ENCODE data around the gene CTSD.

CTSD gene

DNA sequence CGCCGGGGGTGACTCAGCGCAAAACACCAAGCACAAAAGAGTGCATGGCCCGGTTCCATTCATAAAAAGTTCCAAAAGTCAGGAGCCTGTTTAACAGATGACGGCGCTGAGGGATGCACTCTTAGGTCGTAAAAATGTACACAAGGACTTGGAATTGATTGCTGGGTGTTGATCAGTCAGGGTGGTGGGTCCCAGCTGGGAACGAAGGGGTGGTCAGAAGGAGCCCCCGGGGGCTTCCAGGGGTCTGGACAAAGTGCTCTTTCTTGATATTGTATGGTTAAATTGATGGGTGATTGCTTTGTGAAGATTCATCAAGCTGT, 34.1 kb downstream of the CTSD start:
- DNase-seq (ENCODE audit: low read depth in 2 of 2) = no peak

DNA sequence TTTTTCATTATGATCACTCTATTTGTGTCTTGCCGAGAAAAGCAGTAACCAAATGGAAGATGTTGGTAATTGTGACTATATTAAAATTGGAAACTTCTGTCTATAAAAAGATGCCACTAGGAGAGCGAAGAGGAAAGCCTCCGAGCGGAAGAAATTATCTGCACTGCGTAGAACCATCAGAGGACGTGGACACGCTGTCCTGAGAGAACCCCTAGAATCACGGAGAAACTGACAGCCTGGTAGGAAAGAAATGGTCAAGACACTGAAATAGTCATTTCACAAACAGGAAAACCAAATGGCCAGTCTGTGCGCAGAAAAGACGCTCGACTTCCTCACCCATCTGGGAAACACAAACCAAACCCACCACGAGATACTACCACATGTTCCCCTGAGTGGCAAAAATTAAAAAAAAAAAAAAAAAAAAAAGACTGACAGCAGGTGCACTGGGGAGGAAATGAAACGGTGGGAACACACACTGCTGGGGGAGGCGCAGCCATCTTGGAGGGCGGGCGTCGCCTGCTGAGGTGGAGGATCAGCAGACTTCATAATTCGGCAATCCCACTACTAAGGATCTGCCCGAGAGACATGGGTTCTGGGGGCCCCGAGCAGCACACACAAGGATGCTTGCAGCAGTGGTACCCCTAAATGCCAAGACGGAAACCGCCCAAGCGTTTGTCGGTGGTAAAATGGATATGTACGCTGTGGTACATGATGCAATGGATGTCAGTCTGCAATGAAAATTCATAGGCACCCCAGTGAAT, 34.6 kb downstream of the CTSD start:
- no peak for DNase-seq (ENCODE audit: low read depth in 2 of 2)

DNA sequence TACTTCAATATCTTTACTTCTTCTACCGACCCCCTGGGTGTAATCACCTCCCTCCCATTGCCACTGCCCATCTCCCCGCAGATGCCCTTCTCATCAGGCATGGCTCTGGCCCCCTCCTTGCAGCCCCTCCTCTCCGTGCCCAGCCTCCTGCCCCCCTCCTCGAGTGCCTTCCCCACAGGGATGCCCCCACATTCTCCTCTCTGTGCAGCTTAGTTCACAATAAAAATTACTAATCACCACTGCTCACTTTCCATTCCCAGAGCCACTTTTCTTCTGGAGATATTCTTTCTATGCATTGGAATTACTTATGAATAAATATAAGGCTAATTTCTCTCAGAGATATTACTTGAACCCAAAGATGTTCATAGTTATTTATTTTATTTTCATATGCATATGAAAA, 35.4 kb downstream of the CTSD start:
- no peak for DNase-seq (ENCODE audit: low read depth in 2 of 2)

GRCh38 chr11:1727861-1728260, 35.9 kb downstream of the CTSD start:
- no peak for DNase-seq (ENCODE audit: low read depth in 2 of 2)

DNA sequence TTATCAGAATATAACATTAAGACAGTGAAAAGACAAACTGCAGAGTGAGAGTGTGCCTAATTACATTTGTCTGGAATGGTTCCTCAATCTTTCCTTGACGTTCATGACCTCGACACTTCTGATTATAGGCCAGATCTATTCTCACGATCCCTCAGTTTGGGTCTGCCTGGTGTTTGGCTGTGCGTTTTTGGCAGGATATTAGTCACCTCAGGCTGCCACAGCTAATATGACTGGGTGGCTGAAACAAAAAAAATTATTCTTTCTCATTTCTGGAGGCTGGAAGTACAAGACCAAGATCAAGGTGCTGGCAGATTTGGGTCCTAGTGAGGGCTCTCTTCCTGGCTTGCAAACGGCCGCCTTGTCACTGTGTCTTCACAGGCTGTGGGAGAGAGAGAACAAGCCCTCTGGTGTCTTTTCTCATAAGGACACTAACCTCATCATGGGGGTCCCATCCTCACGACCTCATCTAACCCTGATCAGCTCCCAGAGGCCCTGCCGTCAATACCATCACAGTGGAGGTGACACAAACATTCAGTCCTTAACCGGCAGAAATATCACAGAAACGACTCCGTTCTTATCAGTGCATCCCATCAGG, 36.5 kb downstream of the CTSD start:
- DNase-seq (ENCODE audit: low read depth in 2 of 2) = no peak

DNA sequence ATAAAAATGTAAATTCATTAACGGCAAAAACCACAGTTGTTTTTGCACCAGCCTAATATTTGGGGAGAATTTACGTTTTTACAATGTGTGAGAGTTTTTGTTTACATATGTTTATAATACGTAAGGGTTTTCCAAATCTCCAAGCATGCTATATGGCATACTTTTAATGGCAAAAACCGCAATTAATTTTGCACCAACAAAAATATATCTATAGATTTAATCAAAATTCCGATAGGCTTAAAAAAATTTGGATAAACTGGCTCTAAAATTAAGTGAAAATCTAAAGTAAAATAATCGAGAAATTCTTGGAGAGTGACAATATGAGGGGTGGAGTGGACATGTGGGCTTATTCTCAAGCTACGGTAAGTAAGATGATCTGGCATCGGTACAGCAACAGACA, 43.9 kb downstream of the CTSD start:
- DNase-seq (ENCODE audit: low read depth in 2 of 2) = no peak

DNA sequence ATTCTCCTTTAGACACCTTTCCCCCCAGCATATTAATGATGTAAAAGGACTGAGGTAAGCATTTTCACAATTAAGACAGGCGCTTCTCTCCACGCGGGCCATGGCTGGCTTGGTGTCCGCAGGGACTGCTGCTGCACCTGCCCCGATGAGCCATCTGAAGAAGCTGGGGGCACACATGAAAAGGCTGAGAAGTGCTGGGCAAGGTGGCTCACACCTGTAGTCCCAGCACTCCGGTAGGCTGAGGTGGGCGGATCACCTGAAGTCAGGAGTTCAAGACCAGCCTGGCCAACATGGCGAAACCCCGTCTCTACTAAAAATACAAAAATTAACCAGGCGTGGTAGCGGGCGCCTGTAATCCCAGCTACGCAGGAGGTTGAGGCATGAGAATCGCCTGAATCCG, 45.4 kb downstream of the CTSD start:
- no peak for DNase-seq (ENCODE audit: low read depth in 2 of 2)

DNA sequence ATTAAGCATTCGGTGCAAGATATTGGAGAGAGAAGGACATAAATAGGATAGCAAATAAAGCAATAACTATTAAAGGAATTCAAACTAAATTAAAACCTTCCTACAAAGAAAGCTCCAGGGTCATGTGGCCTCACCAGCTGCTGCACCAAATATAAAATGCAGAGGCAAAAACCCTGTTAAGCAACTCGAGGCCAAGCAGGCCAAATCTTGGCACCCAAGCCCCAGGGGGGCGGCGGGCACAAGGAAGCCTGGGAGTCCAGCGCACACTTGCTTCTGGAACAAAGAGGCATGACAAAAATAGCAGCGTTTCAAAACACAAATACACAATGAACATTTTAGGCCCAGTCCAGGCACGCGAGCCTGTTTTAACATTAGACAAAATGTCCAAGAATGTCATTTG, 46.0 kb downstream of the CTSD start:
- no peak for DNase-seq (ENCODE audit: low read depth in 2 of 2)

DNA sequence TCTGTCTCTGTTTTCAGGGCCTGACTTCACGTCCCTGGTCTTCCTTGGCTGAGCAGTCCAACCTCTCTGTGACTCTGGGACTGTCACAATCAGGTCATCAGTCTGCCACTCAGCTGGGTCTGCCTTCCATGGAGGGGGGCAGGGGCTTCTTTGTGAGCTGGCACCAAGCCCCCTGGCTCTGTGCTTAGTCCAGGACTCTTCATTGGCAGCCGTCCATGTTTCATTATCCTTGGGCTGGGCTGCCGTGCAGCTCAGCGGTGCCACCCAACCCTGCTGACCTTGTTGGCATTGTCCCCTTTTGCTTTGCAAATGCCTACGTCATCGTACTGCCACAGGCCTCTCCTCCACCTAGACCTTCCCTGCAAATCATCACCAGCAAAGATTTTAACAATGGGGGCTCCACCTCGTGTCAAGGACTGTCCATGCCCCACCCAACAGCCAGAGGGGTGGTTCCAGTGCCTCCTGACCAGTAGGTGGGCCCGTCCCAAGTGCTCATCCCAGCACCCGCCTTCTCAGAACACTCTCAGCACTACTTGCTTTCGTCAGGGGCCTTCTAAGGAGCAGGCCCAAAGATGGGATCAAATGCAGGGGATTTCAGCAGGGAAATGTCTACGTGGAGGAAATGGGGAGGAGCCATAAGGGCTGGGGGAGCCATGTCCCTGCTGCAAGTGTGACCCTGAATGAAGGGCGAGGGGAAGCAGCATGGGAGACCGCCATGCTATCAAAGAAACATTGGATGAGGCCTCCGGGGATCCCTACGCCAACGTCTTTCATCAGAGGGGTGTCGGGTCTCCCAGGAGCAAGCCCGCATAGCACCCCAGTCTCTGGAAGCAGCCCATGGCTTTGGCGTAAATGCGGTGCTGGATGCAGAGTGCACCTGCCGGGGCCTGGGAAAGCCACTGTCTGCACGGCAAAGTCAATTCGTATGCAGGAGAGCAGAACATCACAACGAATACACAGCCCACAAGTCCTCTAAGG, 48.5 kb downstream of the CTSD start:
- DNase-seq (ENCODE audit: low read depth in 2 of 2) = no peak

- no peak for DNase-seq (ENCODE audit: low read depth in 2 of 2)
These were observed 55.0 kb downstream of the CTSD start for GRCh38 chr11:1708716-1709115.

GRCh38 chr11:1707751-1708150, 56.0 kb downstream of the CTSD start:
- DNase-seq (ENCODE audit: low read depth in 2 of 2) = no peak

GRCh38 chr11:1706634-1707400, 56.9 kb downstream of the CTSD start:
- no peak for DNase-seq (ENCODE audit: low read depth in 2 of 2)

DNA sequence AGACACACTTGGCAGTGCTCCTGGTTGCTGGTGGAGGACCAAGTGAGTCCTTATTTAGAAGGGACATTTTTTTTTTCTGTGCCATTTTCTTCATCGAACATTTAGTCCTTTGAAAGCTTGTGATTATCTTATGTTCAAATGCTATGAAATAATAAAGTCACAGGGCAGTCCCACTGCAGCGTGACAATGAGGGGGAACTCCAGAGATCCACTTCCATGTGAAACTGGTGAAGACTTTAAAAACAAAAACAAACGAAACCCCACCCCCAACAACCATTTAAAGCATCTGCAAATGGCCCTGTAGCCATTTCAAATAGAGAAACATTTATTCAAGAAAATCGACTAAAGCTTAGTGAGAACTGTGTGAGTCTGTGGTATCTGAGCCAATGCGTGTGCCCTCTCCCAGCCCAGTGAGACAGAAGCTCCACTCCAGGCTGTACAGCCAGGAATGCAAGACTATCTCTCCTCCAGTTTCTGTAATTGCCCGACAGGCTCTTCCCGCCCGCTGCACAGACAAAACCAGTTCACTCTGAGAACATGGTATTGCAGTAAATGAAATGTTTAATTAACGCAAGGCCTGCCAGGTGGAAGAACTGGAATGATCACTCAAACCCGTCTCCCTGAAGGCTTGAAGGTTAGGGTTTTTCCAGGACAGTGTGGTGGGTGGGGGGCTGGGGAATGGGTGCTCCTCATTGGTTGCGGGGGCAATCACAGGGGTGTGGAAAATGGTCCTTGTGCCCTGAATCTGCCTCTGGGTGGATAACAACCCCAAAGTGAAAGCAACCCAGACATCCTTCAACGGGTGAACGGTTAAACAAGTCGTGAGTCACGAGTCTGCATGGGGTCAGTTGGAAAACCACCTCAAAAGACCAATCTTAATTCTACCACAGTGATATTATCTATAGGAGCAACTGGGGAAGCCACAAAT, 58.3 kb downstream of the CTSD start:
- DNase-seq (ENCODE audit: low read depth in 2 of 2) = no peak

DNA sequence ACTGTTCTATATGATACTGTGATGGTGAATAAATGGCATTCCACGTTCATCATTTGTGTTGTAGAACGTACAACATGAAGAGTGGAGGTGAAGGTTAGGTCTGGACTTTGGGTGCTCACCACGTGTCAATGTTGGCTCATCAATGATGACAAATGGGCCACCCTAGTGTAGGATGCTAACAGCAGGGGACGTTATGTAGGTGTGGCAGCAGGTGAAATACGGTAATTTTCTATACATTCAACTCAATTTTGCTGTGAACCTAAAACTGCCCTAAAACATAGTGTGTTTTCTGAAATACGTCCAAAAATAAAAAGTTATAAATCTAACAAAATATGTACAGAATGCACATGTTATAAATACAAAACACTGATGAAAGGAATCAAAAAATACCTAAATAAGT, 60.6 kb downstream of the CTSD start:
- DNase-seq (ENCODE audit: low read depth in 2 of 2) = no peak

All from stimulated activated CD8-positive, alpha-beta memory T cell treated with anti-CD3 and anti-CD28 coated beads, Interleukin-15, amount 100 ng/mL, for 4 hours (primary cell).